COLO829 (cell line): Measurements from ENCODE around the gene LTN1.
A peak's percentile ranks its signal among the peaks of the same experiment; 100 is the strongest.
"Not testable (repeated sequence)": the region's sequence is repeated elsewhere in the genome, so short reads cannot be mapped to it uniquely, and the experiment has no call there.

Experiments
- DNase-seq: peaks from one replicate; pipeline ENCODE4 v3.0.0; 2012; ENCODE audit warnings: low spot score

LTN1 gene

GRCh38 chr21:28992526-28993292, at the start of gene LTN1:
TSS of gene LTN1 (minus strand) at chr21:28992877. CDS start at chr21:28992805, 72 bp downstream.
- peak; percentile 99 for DNase-seq

DNA sequence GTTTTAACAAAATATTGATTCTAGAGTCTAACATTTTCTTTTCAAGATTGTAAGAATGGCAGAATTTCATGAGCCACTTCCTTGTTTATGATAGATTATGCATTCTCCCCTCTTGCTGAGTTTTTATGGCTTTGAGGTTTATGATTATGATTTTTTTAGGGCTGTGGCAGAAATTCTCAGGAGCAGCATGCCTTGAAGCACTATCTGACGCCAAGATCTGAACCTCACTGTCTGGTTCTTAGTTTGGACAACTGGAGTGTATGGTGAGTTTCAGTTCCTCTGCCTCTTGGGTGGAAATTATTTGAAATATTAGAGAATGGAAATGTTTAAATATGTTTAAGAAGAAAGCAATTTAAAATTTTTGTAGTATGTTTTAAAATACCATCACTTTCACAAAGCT, 42.0 kb upstream of the LTN1 start:
- DNase-seq: no peak

GRCh38 chr21:29033871-29034270, 41.2 kb upstream of the LTN1 start:
- peak; percentile 13 for DNase-seq

DNA sequence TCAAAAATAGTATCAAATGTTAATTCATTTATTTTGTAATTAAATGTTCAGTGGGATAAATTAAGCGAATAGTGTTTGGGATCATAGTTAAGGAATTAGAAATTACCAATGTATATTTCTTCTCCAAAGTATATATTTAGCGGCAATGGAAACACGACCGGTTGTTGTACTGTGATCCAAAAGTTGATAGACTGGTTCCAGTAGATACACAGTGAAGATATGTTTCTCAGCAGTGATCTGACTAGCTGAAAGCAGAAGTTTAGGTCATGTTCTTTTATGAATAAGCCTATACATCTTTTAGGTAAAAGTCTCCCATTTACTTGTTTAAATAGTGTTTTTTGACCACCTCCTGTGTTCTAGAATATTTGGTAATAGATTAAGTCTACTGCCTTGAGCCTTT, 40.6 kb upstream of the LTN1 start:
- no peak for DNase-seq

GRCh38 chr21:29030909-29031308, 38.2 kb upstream of the LTN1 start:
- DNase-seq: no peak

GRCh38 chr21:29029524-29029923, 36.8 kb upstream of the LTN1 start:
- no peak for DNase-seq

DNA sequence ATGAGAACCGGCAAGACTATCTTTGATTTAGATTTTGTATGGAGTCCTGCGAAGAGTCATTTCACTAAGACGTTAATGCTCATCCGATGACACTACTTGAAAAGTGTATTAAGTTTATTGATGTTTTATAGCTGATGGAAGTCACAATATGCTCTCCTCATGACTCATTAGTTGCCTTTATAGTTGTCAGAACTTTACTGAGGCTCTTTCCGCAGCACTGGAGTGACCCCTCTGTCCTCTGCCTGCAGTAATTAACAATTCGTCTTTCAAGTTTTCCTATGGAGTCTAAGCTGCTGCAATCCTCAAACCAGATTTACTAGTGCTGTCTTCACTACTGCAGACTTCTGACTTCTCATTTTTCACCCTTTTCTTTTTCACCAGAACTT, 32.6 kb upstream of the LTN1 start:
- DNase-seq: no peak

- peak; percentile 98 for DNase-seq
Observed at GRCh38 chr21:29024474-29025327, 32.0 kb upstream of the LTN1 start, which contains the start of gene USP16. TSS of gene USP16 (plus strand) at chr21:29024668. CDS start at chr21:29027914, 3,246 bp downstream.

DNA sequence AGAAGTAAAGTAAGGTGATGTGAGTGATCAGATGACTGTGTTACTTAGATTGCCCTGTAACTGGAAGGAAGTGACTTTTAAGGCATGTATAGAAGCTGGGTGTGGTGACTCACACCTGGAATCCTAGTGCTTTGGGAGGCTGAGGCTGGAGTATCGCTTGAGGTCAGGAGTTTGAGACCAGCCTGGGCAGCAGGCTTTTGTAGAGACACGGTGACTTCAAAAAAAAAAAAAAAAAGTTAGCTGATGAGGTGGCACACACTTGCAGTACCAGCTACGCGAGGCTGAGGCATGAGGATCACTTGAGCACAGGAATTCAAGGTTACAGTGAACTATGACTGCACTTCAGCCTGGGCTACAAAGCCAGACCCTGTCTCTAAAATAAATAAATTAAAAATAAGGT, 29.5 kb upstream of the LTN1 start:
- DNase-seq: no peak

GRCh38 chr21:29018540-29018939, 25.9 kb upstream of the LTN1 start:
- no peak for DNase-seq

- DNase-seq: no peak
Observed at GRCh38 chr21:29017639-29018237, 25.1 kb upstream of the LTN1 start.

DNA sequence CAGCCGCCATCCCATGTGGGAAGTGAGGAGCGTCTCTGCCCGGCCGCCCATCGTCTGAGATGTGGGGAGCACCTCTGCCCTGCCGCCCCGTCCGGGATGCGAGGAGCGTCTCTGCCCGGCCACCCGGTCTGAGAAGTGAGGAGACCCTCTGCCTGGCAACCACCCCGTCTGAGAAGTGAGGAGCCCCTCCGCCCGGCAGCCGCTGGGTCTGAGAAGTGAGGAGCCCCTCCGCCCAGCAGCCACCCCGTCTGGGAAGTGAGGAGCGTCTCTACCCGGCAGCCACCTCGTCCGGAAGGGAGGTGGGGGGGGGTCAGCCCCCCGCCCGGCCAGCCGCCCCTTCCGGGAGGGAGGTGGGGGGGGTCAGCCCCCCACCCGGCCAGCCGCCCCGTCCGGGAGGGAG, 18.6 kb upstream of the LTN1 start:
- DNase-seq: not testable (repeated sequence)

- no peak for DNase-seq
Observed at GRCh38 chr21:29008367-29008766, 15.7 kb upstream of the LTN1 start.

GRCh38 chr21:29007810-29008209, 15.1 kb upstream of the LTN1 start:
- DNase-seq: no peak

GRCh38 chr21:29007135-29007534, 14.5 kb upstream of the LTN1 start:
- DNase-seq: no peak

DNA sequence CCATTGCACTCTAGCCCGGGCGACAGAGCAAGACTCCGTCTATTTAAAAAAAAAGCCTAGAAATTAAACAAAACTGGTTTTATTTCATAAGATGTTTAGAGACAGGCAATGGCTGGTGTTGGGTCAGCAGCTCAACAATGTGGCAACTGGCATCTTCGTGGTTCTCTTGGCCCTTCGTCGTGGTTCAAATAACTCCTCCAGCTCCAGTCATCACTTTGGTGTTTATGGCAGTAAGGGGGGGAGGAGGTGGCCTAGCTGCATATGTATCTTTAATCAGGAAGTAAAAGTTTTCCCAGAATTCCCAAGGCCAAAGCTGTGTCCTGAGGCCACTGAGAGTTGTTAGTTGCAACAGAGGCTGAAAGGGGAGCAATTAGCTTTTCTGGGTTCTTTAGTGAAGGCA, 13.0 kb upstream of the LTN1 start:
- no peak for DNase-seq

GRCh38 chr21:29002442-29003144, 9.9 kb upstream of the LTN1 start:
- peak; percentile 89 for DNase-seq

GRCh38 chr21:28993293-28993629, 584 bp upstream of the LTN1 start:
- no peak for DNase-seq

GRCh38 chr21:28991861-28992525, 684 bp downstream of the LTN1 start:
- no peak for DNase-seq

DNA sequence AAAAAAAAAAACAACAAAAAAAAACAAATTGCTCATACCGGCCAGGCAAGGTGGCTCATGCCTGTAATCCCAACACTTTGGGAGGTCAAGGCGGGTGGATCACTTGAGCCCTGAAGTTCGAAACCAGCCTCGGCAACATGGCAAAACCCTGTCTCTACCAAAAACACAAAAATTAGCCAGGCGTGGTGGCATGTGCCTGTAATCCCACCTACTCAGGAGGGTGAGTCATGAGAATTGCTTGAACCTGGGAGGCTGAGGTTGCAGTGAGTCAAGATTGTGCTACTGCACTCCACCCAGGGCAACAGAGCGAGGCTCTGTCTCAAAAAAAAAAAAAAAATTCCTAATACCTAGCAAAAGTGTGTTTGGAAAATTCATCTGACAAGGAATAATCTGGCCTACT, 4.5 kb downstream of the LTN1 start:
- not testable (repeated sequence) for DNase-seq

GRCh38 chr21:28986677-28987076, 6.0 kb downstream of the LTN1 start:
- DNase-seq: no peak

DNA sequence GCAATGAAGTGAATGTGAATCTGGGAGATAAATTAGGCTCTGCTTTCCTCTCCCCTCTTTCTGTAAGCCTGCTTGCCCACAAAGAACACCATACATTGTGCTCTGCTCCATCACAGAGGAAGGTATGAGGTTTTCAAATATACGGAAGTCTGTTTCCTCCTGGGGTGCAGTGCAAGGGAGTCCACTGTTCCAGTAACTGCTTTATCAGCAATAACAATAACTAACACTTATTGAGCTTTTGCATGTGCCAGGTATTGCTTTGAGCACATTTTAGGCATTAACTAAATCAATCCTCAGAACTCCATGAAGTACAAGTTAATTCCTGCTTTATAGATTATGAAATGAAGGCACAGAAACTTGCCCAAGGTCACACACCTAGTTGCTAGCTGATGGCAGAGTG, 10.0 kb downstream of the LTN1 start:
- no peak for DNase-seq
